GM19240 (cell line): ENCODE data around the gene NVL.

Experiments
- DNase-seq: peaks from one replicate; pipeline ENCODE4 v3.0.0; 2011; ENCODE audit warnings: low spot score; ENCODE audit not compliant: insufficient read length

NVL gene

DNA sequence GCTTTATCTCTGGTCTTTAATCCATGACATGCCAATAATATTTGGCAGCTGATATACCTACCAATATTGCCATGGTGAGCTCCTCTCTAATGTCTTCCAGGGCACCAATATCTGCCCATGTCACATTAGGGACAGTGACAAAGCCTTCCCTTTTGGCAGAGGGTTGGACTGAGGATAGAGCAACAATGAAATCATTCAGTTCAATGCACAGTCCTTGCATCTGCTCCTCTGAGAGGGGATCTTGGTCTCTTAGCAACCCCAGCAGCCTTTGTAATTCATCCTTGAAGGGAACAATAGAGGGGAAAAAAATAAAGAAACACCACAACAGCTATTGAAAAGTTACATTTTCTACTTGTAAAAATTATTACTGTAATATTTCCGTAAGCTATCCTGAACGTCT is 42.3 kb downstream of the NVL start:
- DNase-seq: no peak

DNA sequence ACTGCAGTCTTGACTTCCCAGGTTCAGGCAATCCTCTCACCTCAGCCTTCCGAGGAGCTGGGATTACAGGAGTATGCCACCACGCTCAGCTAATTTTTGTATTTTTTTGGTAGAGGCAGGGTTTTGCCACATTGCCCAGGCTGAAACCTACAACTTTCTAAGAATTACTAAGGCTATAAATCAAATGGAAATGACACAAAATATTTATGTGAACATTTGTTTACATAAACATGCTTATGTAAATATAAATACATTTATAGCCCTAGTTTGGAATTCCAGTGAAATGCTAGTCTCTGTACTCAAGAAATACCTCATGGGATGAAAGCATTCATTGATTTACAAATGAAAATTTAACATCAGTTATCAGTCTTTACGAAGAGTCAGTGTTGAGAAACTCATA is 47.8 kb downstream of the NVL start:
- DNase-seq: no peak

DNA sequence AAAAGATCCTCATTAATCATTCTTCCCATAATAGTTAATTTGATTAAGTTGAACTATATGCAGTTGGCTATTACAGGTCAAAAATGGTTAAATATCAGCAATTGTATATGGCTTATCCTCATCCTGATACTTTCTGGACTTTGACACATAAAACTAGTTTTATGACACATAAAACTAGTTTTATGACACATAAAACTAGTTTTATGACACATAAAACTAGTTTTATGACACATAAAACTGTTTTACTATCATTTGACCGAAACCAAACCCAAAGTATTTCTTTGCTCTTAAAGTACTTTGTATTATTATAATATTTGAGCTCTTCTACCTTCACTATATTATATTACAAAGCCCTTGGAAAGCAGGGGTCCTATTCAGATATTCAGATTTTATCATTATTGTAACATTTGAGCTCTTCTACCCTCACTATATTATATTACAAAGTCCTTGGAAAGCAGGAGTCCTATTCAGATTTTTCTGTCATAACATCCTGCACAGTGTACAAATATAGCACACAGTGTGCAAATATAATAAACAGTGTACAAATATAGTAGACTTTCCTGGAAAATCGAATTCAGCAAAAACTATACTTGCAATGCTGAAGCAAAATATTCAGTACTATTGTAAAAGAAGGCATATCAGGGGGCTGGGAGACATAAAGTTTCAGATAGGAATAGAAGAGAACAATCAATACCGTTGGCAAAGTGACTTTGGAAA is 53.0 kb downstream of the NVL start:
- DNase-seq: no peak

- no peak for DNase-seq
Observed at GRCh38 chr1:224274970-224275626, 54.9 kb downstream of the NVL start.

DNA sequence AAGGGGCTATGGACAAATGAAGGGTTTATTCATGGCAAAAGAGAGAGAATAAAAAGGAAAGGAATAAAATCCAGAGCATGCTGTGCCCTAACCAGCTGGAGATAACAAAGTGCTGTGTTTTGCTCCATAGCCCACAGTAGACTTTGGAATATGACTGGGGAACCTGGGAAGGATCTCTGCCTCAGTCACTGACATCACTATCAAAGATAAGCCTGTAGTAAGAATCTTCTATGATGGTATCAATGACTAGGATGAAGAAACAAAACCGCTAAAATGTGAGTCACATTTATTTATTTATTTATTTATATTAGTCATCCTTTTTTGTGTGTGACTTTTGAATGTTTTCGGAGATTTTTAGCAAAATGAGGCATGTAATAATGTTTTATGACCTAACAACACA is 56.3 kb downstream of the NVL start:
- DNase-seq: no peak

GRCh38 chr1:224271106-224271505 is 58.9 kb downstream of the NVL start:
- DNase-seq: no peak

GRCh38 chr1:224267925-224268324 is 62.0 kb downstream of the NVL start:
- DNase-seq: no peak

DNA sequence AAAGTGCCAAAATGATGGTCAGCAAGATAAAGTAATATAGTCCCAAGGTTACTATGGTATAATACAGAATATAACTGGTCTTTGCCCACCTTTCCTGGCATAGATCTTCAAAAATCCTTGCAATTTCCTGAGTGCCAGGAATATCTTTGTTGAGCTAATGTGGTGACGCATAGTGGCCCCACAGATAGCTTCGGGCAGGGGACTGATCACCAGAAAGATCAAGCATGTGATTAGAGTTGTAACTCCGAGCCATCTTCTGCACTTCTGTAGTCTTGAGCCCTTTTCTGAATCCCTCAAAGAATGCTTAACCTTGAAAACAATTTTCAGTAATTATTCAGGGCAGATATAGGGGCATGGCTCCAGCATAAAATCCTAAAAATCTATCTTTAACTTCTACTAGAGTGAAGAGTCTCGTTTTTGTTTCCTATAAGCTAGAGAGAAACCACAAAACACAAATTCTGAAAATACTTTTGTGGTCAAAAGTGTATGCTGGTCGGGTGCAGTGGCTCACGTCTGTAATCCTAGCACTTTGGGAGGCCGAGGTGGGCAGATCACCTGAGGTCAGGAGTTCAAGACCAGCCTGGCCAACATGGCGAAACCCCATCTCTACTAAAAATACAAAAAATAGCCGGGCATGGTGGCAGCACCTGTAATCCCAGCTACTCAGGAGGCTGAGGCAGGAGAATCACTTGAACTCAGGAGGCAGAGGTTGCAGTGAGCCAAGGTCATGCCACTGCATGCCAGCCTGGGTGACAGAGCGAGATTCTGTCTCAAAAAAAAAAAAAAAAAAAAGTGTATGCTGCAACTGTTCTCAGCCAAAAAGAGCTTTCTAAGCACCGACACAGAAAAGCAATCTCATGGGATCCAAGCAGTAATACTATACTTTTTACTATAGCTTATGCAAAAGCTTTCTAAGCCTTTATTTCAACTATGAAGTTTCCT is 62.8 kb downstream of the NVL start:
- no peak for DNase-seq

DNA sequence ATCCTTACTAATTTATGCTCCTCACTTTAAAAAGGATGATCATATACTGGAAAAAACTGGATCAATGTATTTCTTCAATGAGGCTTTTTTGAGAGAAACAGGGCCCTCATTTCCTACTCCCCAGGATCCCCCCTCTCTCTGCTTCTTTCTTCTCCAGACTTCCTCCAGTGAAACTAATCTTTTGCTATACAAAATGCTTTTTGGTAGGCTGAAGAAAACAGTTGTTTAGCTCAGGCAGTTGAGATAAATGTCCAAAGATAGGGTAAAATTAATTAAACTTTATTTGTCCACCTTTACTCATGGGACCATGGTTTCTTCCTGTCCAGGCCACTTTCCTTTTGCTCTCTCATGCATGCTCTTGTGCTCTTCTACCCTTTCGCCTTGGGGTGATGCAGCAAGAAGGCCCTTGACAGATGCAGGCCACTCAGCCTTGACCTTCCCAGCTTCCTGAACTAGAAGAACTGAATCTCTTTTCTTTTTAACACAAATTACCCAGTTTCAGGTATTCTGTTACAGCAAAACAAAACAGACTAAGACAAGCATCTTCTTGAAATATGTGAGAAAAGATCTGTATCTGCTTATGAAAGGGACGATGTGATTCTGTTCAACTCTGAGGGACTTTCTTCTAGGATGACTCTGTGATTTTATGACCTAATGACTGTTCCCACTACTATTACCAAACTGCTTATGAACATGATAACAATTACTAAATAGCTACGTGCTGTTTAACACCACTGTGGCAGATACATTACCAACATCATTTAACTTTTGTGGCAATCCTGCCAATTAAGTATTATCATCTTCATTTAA is 63.7 kb downstream of the NVL start:
- no peak for DNase-seq

DNA sequence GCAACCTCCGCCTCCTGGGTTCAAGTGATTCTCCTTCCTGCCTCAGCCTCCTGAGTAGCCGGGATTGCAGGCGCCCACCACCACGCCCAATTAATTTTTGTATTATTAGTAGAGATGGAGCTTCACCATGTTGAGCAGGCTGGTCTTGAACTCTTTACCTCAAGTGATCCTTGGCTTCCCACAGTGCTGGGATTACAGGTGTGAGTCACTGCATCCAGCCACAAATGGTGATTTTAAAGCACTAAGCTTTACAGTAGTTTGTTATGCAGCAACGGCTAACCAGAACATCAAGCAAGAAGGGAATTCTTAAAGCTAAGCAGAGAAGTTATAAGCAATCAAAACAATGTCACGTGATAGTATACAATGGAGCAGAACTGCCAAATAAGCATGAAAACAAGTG is 65.7 kb downstream of the NVL start:
- DNase-seq: no peak

- DNase-seq: no peak
Observed at GRCh38 chr1:224262373-224263054, 67.5 kb downstream of the NVL start.

DNA sequence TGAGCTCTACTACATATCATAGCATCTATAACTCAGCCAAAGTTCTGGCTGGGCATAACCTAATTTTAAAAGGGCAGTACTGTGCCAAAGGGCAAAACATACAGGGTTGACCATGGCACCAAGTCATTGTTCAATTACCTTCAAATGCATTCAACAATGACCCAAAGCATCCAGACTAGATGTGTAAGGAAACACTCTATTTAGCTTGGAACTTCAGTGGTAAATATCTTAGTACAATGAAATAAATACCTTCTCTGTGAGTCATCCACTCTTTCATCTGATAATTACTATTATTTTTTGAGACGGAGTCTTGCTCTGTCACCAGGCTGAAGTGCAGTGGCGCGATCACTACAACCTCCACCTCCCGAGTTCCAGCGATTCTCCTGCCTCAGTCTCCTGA is 70.0 kb downstream of the NVL start:
- no peak for DNase-seq

- no peak for DNase-seq
Observed at GRCh38 chr1:224258351-224258750, 71.6 kb downstream of the NVL start.

- DNase-seq: no peak
Observed at GRCh38 chr1:224256640-224257039, 73.3 kb downstream of the NVL start.

GRCh38 chr1:224253721-224254120 is 76.3 kb downstream of the NVL start:
- DNase-seq: no peak

DNA sequence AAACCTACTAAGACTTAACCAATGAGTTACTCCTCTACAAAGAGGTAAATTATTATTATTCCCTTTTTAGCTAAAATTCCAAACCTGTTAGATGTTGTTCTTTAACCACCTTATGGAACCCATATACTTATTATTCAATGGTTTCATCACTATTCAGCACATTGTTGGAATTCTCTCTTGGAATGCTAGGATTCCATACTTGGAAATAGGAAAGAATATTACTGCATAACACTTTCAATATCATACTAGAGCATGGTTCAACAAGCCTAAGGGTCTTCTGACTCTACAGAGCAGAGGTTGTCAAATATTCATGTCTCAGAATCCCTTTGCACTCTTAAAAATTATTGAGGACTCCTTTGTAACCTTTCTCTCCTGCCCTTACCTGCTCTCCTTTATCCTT is 77.5 kb downstream of the NVL start:
- no peak for DNase-seq

- DNase-seq: no peak
Observed at GRCh38 chr1:224251741-224252146, 78.2 kb downstream of the NVL start.

DNA sequence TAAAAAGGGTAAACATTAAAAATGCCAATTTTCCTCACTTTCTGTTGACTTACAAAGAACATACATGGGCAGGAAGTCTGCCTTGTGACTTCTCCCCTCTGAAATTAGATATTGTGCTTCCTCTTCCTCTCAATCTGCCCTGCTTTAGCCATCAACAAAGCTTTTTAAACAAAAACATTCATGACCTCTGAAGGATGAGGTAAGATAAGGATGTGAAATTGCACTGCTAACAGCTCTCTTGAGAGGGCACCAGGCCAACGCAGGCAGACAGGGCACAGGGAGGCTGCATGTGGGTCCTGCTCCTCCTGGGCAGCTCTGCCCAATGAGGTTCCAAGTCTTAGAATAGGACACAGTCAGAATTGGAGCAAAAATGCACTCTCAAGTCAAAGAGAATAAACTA is 84.8 kb downstream of the NVL start:
- DNase-seq: no peak

DNA sequence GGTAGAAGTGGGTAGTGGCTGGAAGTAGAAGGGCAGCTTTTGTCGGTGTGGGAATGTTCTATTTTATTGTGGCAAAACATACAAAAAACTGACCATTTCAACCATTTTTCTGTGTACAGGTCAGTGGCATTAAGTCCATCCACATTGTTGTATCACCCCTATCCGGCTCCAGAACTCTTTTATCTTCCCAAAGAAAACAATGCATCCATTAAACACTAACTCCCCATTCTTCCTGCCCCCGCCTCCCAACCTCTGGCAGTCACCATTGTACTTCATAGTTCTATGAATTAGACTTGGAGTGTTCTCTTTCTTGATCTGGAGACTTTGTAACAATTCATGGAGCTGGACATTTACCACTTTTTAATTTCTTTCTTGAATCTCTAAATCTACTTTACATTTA is 91.2 kb downstream of the NVL start:
- no peak for DNase-seq

DNA sequence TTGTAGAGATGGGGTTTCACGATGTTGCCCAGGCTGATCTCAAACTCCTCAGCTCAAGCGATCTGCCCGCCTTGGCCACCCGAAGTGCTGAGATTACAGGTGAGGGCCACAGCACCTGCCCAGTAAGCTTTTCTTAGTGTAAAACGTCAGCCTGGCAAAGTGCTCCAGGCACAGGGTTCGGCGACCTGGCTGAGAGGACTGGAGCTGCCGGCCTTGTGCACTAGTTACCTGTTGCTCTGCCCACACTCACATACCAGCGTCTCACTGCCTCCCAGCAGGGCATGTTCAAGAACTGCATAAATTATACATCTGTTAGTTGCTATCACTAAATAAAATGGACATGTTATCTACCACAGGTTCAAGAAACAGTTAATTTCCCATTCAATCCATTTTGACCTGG is 91.8 kb downstream of the NVL start:
- no peak for DNase-seq
